Smooth muscle cell (in vitro differentiated cells): ENCODE measurements around the gene ACSS3. TPM values are rescaled to one million over a fixed set of nuclear protein-coding genes. Genes with fewer than 3 reads are reported as not detected.

ENCODE experiments used
- DNase-seq: peaks from one replicate; lab custom pipeline; 2025; ENCODE audit not compliant: unreplicated experiment; lab: John Stamatoyannopoulos, UW
- H2AFZ ChIP-seq: fragments of 200-600 bp; sonication (generic); 2 replicates; pipeline ENCODE4 v1.6.0; 2016; ENCODE audit warnings: antibody characterized with exemption, low read depth, mild to moderate bottlenecking
- H3F3A ChIP-seq: fragments of 200-600 bp; sonication (generic); 2 replicates; pipeline ENCODE4 v1.6.0; 2017; ENCODE audit warnings: antibody characterized with exemption, low read depth
- H3K27ac ChIP-seq: fragments of 200-600 bp; sonication (generic); 2 replicates; pipeline ENCODE4 v1.5.1; 2016; ENCODE audit warnings: low read depth, mild to moderate bottlenecking
- H3K27me3 ChIP-seq: fragments of 200-600 bp; sonication (generic); 2 replicates; pipeline ENCODE4 v1.6.1; 2016; ENCODE audit warnings: low read depth, mild to moderate bottlenecking
- H3K36me3 ChIP-seq: fragments of 200-600 bp; sonication (generic); 2 replicates; pipeline ENCODE4 v1.5.1; 2016; ENCODE audit warnings: low read depth
- H3K4me1 ChIP-seq: fragments of 200-600 bp; sonication (generic); 2 replicates; pipeline ENCODE4 v1.5.1; 2016; ENCODE audit warnings: low read depth
- H3K4me2 ChIP-seq: fragments of 200-600 bp; sonication (generic); 2 replicates; pipeline ENCODE4 v1.6.0; 2016; ENCODE audit warnings: mild to moderate bottlenecking
- H3K4me3 ChIP-seq: fragments of 200-600 bp; sonication (generic); 2 replicates; pipeline ENCODE4 v1.5.1; 2016; ENCODE audit warnings: mild to moderate bottlenecking
- H3K79me2 ChIP-seq: fragments of 200-600 bp; sonication (generic); 2 replicates; pipeline ENCODE4 v1.6.0; 2016; ENCODE audit warnings: low read depth, mild to moderate bottlenecking
- H3K9ac ChIP-seq: fragments of 200-600 bp; sonication (generic); 2 replicates; pipeline ENCODE4 v1.6.0; 2016; ENCODE audit warnings: low read depth
- H3K9me3 ChIP-seq: fragments of 200-600 bp; sonication (generic); replicated peaks from 2 replicates; pipeline ENCODE4 v1.5.1; 2016; ENCODE audit warnings: low read depth
- H4K20me1 ChIP-seq: fragments of 200-600 bp; sonication (generic); 2 replicates; pipeline ENCODE4 v1.6.0; 2016; ENCODE audit warnings: low read depth
- WGBS: methylation state at CpG from one replicate; pipeline ENCODE4 v1.1.7; 2016; ENCODE audit warnings: low lambda C conversion rate; 5-methylcytosine and 5-hydroxymethylcytosine counted together
- polyA plus RNA-seq: library from polyadenylated mRNA; unstranded; fragments of >200 nt; fragmentation: Nextera tagmentation; extraction: Ambion mirVana; gene quantifications from 2 replicates; pipeline ENCODE4 v1.2.1, GENCODE V29; 2016
- total RNA-seq: library from RNA; depleted of rRNA; stranded (reverse); fragments of >200 nt; gene quantifications from 2 replicates; pipeline ENCODE4 v1.2.3, GENCODE V29; 2014
- TF ChIP-seq, protein P1 (sequence below): fragments of 200-600 bp; sonication (generic); IDR thresholded peaks from 2 replicates; pipeline ENCODE4 v1.5.1; 2017; ENCODE audit warnings: borderline replicate concordance, mild to moderate bottlenecking, antibody characterized with exemption; ENCODE audit not compliant: insufficient read depth, poor library complexity, severe bottlenecking

ACSS3 gene
- total and polyA plus RNA-seq, 2 experiments from 2014 or later = 6.4 to 8.0 TPM

DNA sequence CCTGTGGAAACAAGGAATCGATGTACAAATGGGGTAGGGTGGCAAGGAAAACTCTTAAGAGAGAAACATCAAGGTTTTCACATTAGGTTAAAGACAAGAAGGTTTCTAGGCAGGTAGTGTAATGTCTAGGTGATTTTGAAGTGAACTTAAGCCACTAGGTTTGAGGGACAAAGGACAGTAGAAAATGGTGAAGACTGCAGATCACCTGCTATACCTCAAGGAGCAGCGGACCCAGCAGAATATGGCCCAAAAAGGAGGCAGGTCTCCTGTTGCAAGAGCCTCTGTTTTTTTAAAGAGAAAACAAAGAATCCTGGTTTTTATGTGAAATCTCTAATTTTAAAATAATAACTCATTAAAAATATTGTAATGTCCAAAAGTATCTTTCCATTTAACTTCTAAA, 178.1 kb downstream of the ACSS3 start:
- no peaks in the 10 kb centered on the region for H3F3A ChIP-seq
- no peak overlapping the region for H2AFZ ChIP-seq
- no peak overlapping the region for H3K4me2 ChIP-seq
- H4K20me1 ChIP-seq = no peaks in the 10 kb centered on the region
- no peaks in the 10 kb centered on the region for H3K36me3 ChIP-seq
- no peaks in the 10 kb centered on the region for H3K9me3 ChIP-seq
- H3K9ac ChIP-seq = no peak overlapping the region
- H3K79me2 ChIP-seq = no peaks in the 10 kb centered on the region
- no peaks in the 10 kb centered on the region for H3K27me3 ChIP-seq
- H3K27ac ChIP-seq = no peak overlapping the region
- H3K4me3 ChIP-seq = no peak overlapping the region
- no peaks in the 10 kb centered on the region for H3K4me1 ChIP-seq
- TF ChIP-seq, protein P1, sequence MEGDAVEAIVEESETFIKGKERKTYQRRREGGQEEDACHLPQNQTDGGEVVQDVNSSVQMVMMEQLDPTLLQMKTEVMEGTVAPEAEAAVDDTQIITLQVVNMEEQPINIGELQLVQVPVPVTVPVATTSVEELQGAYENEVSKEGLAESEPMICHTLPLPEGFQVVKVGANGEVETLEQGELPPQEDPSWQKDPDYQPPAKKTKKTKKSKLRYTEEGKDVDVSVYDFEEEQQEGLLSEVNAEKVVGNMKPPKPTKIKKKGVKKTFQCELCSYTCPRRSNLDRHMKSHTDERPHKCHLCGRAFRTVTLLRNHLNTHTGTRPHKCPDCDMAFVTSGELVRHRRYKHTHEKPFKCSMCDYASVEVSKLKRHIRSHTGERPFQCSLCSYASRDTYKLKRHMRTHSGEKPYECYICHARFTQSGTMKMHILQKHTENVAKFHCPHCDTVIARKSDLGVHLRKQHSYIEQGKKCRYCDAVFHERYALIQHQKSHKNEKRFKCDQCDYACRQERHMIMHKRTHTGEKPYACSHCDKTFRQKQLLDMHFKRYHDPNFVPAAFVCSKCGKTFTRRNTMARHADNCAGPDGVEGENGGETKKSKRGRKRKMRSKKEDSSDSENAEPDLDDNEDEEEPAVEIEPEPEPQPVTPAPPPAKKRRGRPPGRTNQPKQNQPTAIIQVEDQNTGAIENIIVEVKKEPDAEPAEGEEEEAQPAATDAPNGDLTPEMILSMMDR = no peak
- WGBS = 97% methylated on average over 2 of the region's 2 CpGs
- DNase-seq = no peak

DNA sequence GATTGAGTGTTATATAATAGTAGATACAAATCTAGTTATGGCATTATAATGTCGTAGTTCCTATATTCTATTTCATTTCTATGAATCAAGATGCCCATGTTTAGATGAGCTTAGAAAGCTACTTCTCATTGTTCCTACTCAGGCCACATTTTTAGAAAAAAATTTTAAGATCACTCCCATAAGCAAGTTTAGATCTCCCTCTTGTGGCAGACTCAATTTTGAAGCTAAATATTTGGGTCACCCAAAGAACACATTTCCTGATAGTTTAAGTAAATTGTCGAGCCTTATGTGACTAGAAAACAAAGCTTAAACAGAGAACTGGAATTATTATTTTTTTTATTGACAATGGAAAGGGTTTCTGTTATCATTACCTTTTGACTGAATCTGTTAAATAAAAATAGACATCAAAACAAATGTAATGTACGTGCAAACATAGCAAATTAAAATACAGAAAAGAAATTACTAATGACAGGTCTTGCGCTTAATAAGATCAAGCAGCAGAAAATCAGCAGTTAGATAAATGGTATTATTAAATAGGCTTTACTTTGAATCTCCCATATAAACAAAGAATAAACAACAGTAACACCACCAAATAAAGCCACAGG, 180.2 kb downstream of the ACSS3 start:
- Histone ChIP-seq H3K4me3 (no peak overlapping the region), H2AFZ (no peak overlapping the region), H3K79me2 (no peaks in the 10 kb centered on the region), H3K27ac (no peak overlapping the region), H4K20me1 (no peaks in the 10 kb centered on the region), H3K4me2 (no peak overlapping the region), H3K27me3 (no peaks in the 10 kb centered on the region), H3K4me1 (no peaks in the 10 kb centered on the region), H3F3A (no peaks in the 10 kb centered on the region), H3K9me3 (no peaks in the 10 kb centered on the region), H3K36me3 (no peaks in the 10 kb centered on the region), H3K9ac (no peak overlapping the region)
- TF ChIP-seq, protein P1 = peak; percentile 54
- no peak for DNase-seq
- WGBS = 75% methylated on average over 4 of the region's 4 CpGs

DNA sequence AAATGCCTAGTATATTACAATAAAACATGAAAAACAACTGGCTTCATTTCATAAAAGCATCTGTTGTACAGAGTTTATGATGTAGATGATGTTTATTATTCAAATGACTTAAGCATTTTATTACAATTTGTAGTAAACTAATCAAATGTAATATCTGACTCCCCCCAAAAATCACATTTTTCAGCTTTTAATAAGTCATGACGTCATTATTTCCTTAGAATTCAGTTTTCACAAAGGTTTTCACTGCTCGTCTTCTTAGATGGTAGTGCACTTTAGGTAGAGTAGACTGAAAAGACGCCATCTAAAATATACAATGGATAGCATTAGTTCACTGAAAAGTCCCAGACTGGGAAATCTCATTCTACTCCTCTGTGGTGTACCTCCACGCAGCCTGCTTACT, 181.5 kb downstream of the ACSS3 start:
- Histone ChIP-seq H3K27me3 (no peaks in the 10 kb centered on the region), H4K20me1 (no peaks in the 10 kb centered on the region), H3K9ac (no peak overlapping the region), H3K27ac (no peak overlapping the region), H3K4me1 (no peaks in the 10 kb centered on the region), H3K4me2 (no peak overlapping the region), H3F3A (no peaks in the 10 kb centered on the region), H3K36me3 (no peaks in the 10 kb centered on the region), H2AFZ (no peak overlapping the region), H3K79me2 (no peaks in the 10 kb centered on the region), H3K4me3 (no peak overlapping the region), H3K9me3 (no peaks in the 10 kb centered on the region)
- 93% methylated on average over 4 of the region's 4 CpGs for WGBS
- DNase-seq = no peak
- TF ChIP-seq, protein P1 = no peak
